GM23248 (cell line): ENCODE measurements around the gene SCCPDH. TPM values are rescaled to one million over a fixed set of nuclear protein-coding genes. Genes with fewer than 3 reads are reported as not detected.

Experiments used
- DNase-seq: peaks from one replicate; pipeline ENCODE4 v3.0.0-alpha.2; 2015
- H2AFZ ChIP-seq: fragments of 200-600 bp; sonication (generic); 2 replicates; pipeline ENCODE4 v1.6.1; 2016; ENCODE audit warnings: antibody characterized with exemption
- H3F3A ChIP-seq: fragments of 200-600 bp; sonication (generic); 2 replicates; pipeline ENCODE4 v1.6.1; 2016; ENCODE audit warnings: mild to moderate bottlenecking, antibody characterized with exemption, mixed run types; ENCODE audit not compliant: insufficient read depth
- H3K27ac ChIP-seq: fragments of 200-600 bp; sonication (generic); 2 replicates; pipeline ENCODE4 v1.5.1; 2016; ENCODE audit warnings: mild to moderate bottlenecking
- H3K27me3 ChIP-seq: fragments of 200-600 bp; sonication (generic); replicated peaks from 2 replicates; pipeline ENCODE4 v1.6.1; 2016; ENCODE audit warnings: mild to moderate bottlenecking; ENCODE audit not compliant: insufficient read depth
- H3K36me3 ChIP-seq: fragments of 200-600 bp; sonication (generic); 2 replicates; pipeline ENCODE4 v1.6.1; 2016; ENCODE audit warnings: low read depth, mild to moderate bottlenecking
- H3K4me1 ChIP-seq: fragments of 200-600 bp; sonication (generic); 2 replicates; pipeline ENCODE4 v1.6.1; 2016; ENCODE audit warnings: mild to moderate bottlenecking; ENCODE audit not compliant: insufficient read depth
- H3K4me2 ChIP-seq: fragments of 200-600 bp; sonication (generic); one replicate; pipeline ENCODE4 v1.6.1; 2016; ENCODE audit warnings: mild to moderate bottlenecking; ENCODE audit not compliant: unreplicated experiment
- H3K4me3 ChIP-seq: fragments of 200-600 bp; sonication (generic); 2 replicates; pipeline ENCODE4 v1.5.1; 2016; ENCODE audit warnings: mild to moderate bottlenecking
- H3K79me2 ChIP-seq: fragments of 200-600 bp; sonication (generic); 2 replicates; pipeline ENCODE4 v1.6.1; 2016; ENCODE audit warnings: mild to moderate bottlenecking; ENCODE audit not compliant: insufficient read depth
- H3K9ac ChIP-seq: fragments of 200-600 bp; sonication (generic); 2 replicates; pipeline ENCODE4 v1.6.1; 2016; ENCODE audit warnings: mild to moderate bottlenecking
- H3K9me2 ChIP-seq: fragments of 200-600 bp; sonication (generic); 2 replicates; pipeline ENCODE4 v1.6.1; 2016; ENCODE audit warnings: mixed run types, mild to moderate bottlenecking, moderate library complexity; ENCODE audit not compliant: insufficient read depth
- H3K9me3 ChIP-seq: fragments of 200-600 bp; sonication (generic); one replicate; pipeline ENCODE4 v1.6.1; 2017; ENCODE audit warnings: low read depth
- H4K20me1 ChIP-seq: fragments of 200-600 bp; sonication (generic); 2 replicates; pipeline ENCODE4 v1.6.0; 2016; ENCODE audit not compliant: insufficient read depth
- EZH2 ChIP-seq: fragments of 200-600 bp; sonication (generic); IDR thresholded peaks from 2 replicates; pipeline ENCODE4 v1.6.1; 2018; ENCODE audit warnings: antibody characterized with exemption, mild to moderate bottlenecking; ENCODE audit not compliant: insufficient read depth, poor library complexity, severe bottlenecking
- EZH2phosphoT487 ChIP-seq: fragments of 200-600 bp; sonication (generic); IDR thresholded peaks from 2 replicates; pipeline ENCODE4 v1.6.1; 2018; ENCODE audit warnings: antibody characterized with exemption, moderate library complexity, mild to moderate bottlenecking, low read depth; ENCODE audit not compliant: insufficient read depth
- WGBS, 2 experiments: methylation state at CpG; one replicate each; pipeline ENCODE4 v1.1.6; 2015 to 2017; ENCODE audit warnings: low lambda C conversion rate in 2 of 2, low coverage in 1 of 2; ENCODE audit errors: missing lambda C conversion rate in 2 of 2; 5-methylcytosine and 5-hydroxymethylcytosine counted together
- in situ Hi-C: fragments of 300-500 bp; cut with MboI; formaldehyde crosslinking; loops from 2 replicates; pipeline ENCODE4 v1.15.0; 2020
- polyA plus RNA-seq: library from polyadenylated mRNA; unstranded; fragments of >200 nt; fragmentation: Nextera tagmentation; extraction: Ambion mirVana; gene quantifications from 2 replicates; pipeline ENCODE4 v1.2.1, GENCODE V29; 2016
- total RNA-seq: library from RNA; depleted of rRNA; stranded (reverse); fragments of >200 nt; shearing (Covaris generic); gene quantifications from 2 replicates; pipeline ENCODE4 v1.2.3, GENCODE V29; 2014

Gene SCCPDH
- total and polyA plus RNA-seq, 2 experiments from 2014 or later: 36.3 to 37.5 TPM

DNA sequence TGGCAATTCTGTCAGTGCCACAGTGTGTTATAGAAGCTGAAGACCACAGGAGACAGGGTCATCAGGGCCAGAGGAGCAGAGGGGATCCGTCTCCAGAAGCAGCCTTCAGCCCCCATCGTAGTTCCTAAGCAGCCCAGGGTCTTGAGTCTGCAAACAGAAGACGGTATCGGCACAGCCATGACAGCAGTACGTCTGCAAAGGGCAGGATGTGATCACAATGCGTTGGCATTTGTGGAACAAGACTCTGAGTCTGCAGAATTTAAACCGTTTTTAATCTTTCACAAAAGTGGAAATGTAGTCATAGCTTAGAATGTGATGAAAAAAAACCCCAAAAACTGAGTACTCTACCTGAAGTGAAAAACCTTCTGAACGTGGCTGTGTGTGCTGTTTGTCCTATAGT, 44.0 kb upstream of the SCCPDH start:
- no peaks in the 10 kb centered on the region for H3K36me3 ChIP-seq
- no peak overlapping the region for H3K27ac ChIP-seq
- H3K4me3 ChIP-seq: no peak overlapping the region
- H2AFZ ChIP-seq: no peak overlapping the region
- H3F3A ChIP-seq: peaks cover 6% of the 10 kb centered on the region; the same call in 1 of the 2 replicates
- no peaks in the 10 kb centered on the region for H3K4me1 ChIP-seq
- TF ChIP-seq EZH2 (no peak), EZH2phosphoT487 (no peak)
- in situ Hi-C loops: no loop called here
- WGBS, 2 experiments: 82% methylated on average over 8 of the region's 8 CpGs
- no peaks in the 10 kb centered on the region for H4K20me1 ChIP-seq
- no peaks in the 10 kb centered on the region for H3K9me2 ChIP-seq
- no peaks in the 10 kb centered on the region for H3K27me3 ChIP-seq
- no peaks in the 10 kb centered on the region for H3K79me2 ChIP-seq
- H3K9me3 ChIP-seq: no peaks in the 10 kb centered on the region
- H3K9ac ChIP-seq: no peak overlapping the region
- no peak for DNase-seq
- no peak overlapping the region for H3K4me2 ChIP-seq

DNA sequence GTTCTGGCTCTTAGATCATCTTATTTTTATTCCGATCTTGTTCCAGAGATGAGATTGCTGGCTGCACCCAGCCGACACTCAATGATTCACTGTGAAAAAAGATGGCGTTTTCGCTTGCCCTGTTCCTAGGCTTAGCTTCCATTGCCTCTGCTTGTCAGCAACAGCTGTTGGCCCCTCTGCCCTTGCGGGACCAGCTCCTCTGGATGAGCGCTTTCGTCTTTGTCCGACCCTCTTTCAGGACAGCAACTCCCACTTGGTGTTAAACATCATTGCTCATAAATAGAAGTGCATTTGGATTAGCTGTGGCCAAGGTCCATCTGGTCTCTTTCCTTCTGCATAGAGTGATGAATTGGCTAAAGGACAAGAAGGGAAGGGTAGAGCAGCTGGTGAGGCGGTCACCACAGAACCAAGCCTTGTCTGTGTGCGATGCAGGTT, 43.5 kb upstream of the SCCPDH start:
- Histone ChIP-seq H3K9me2 (no peaks in the 10 kb centered on the region), H3K79me2 (no peaks in the 10 kb centered on the region), H3K9me3 (no peaks in the 10 kb centered on the region), H4K20me1 (no peaks in the 10 kb centered on the region), H3K27ac (no peak overlapping the region), H3K27me3 (no peaks in the 10 kb centered on the region), H3K4me2 (no peak overlapping the region), H3K4me3 (no peak overlapping the region), H3F3A (peaks cover 6% of the 10 kb centered on the region; the same call in 1 of the 2 replicates), H3K9ac (no peak overlapping the region), H2AFZ (no peak overlapping the region), H3K36me3 (no peaks in the 10 kb centered on the region), H3K4me1 (no peaks in the 10 kb centered on the region)
- in situ Hi-C loops: no loop called here
- no peak for DNase-seq
- TF ChIP-seq EZH2: no peak
- no peak for TF ChIP-seq EZH2phosphoT487
- WGBS, 2 experiments: 96 to 98% methylated on average over 10 of the region's 10 CpGs

DNA sequence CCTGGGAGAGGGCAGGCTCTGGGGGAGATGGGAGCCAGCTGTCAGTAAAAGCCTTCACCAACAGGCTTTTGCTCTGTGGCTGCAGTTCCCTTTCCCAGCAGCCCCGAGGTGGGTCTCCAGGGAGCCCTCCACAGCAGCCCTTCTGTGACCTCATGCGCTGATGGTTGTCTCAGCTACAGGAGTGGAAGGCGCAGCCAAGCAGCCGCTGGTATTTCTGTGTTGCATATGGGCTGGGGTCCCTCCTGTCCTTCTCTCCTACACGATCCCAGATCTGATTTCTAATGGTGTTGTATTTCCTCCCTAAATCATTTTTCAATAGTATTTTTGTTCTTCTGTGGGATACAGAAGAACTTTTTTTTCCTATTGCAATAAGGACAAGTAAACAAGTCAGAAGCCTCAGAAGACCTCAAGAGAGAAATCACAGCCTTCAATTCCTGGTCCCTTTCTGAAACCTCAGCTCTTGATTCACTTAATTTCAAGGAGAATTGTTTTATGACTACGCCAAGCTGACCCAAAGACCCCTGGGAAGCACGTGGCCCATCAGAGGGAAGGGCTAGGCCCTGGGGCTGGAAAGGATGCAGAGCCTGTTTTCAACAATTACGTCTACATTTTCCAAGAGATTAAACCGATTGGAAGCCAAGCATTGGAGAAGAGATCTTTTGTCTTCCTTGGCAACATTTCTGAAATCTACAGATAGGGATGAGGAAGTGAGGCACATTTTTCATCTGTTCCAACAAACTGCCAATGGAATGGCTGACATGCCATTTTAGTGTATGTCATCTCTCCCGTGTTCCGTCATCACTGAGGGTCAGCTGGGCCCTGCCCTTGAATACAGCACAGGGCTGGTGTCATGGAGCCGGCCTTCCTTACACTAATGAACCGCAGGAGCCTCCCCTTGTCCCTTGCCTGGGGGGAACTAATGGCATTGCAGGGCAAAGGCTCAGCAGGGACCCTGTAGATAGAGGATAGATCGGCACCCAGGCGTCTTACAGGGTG, 42.0 kb upstream of the SCCPDH start:
- DNase-seq: no peak
- Histone ChIP-seq H3K9ac (no peak overlapping the region), H3K27ac (no peak overlapping the region), H3K4me1 (no peaks in the 10 kb centered on the region), H2AFZ (no peak overlapping the region), H3F3A (no peaks in the 10 kb centered on the region), H3K4me2 (no peak overlapping the region), H4K20me1 (no peaks in the 10 kb centered on the region), H3K79me2 (no peaks in the 10 kb centered on the region), H3K9me3 (no peaks in the 10 kb centered on the region), H3K4me3 (no peak overlapping the region), H3K36me3 (no peaks in the 10 kb centered on the region), H3K27me3 (no peaks in the 10 kb centered on the region), H3K9me2 (no peaks in the 10 kb centered on the region)
- in situ Hi-C loops: no loop called here
- 81 to 86% methylated on average over 15 of the region's 15 CpGs for WGBS, 2 experiments
- TF ChIP-seq EZH2 (no peak), EZH2phosphoT487 (no peak)

DNA sequence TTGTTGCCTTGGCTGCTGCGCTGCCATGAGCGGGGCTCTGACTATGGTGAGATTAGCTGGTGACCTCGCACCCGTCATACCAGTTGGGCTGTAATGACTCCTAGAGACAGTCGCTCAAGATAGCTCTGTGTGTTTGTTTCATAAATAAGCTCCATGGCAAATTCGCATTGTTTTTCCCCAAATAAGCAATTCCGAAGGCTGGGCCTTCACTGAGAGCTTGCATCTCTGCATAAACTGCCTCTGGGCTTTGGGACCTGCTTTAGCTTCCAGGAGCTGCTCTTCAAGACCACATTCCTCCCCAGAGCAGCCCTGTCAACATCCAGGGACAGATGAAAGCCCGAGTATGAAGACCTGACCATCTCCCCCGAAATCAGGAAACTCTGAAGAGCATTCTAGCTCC, 40.7 kb upstream of the SCCPDH start:
- H3K9me2 ChIP-seq: no peaks in the 10 kb centered on the region
- no peaks in the 10 kb centered on the region for H3K27me3 ChIP-seq
- no peak overlapping the region for H3K9ac ChIP-seq
- 90 to 92% methylated on average over 9 of the region's 9 CpGs for WGBS, 2 experiments
- H3K27ac ChIP-seq: no peak overlapping the region
- no peak for DNase-seq
- H3K79me2 ChIP-seq: no peaks in the 10 kb centered on the region
- no peaks in the 10 kb centered on the region for H4K20me1 ChIP-seq
- in situ Hi-C loops: no loop called here
- no peak overlapping the region for H3K4me3 ChIP-seq
- no peaks in the 10 kb centered on the region for H3K36me3 ChIP-seq
- H3K4me2 ChIP-seq: no peak overlapping the region
- no peak overlapping the region for H2AFZ ChIP-seq
- H3K4me1 ChIP-seq: no peaks in the 10 kb centered on the region
- H3K9me3 ChIP-seq: no peaks in the 10 kb centered on the region
- H3F3A ChIP-seq: no peaks in the 10 kb centered on the region
- TF ChIP-seq EZH2: no peak
- no peak for TF ChIP-seq EZH2phosphoT487
